Measurements from ENCODE around the gene NPL.

NPL gene

GRCh38 chr1:182791281-182792179 is 2.0 kb downstream of the NPL start:
- Histone ChIP-seq H3K36me3 (replicated peaks; ENCODE audit: low read depth, low read length) (peaks cover 3% of the 10 kb centered on the region), H4K20me1 (ENCODE audit: insufficient read depth, low read length) (no peaks in the 10 kb centered on the region), H2AFZ (ENCODE audit: low read depth, low read length) (no peak overlapping the region), H3K9ac (ENCODE audit: low read length) (no peak overlapping the region), H3K9me3 (ENCODE audit: insufficient read depth, low read length) (no peaks in the 10 kb centered on the region), H3K4me2 (ENCODE audit: low read length) (no peak overlapping the region), H3K27ac (ENCODE audit: low read length) (no peak overlapping the region), H3K4me1 (ENCODE audit: low read length) (peaks cover 24% of the 10 kb centered on the region), H3K27me3 (ENCODE audit: low read depth, low read length) (peaks cover 6% of the 10 kb centered on the region; the same call in 1 of the 2 replicates), H3K4me3 (ENCODE audit: low read length) (no peak overlapping the region), H3K79me2 (ENCODE audit: low read length) (no peaks in the 10 kb centered on the region)
- TF ChIP-seq EZH2phosphoT487 (IDR thresholded peaks at IDR 0.05; ENCODE audit: low read depth): no peak
- TF ChIP-seq CTCF (IDR thresholded peaks at IDR 0.05; ENCODE audit: low read depth, low read length): no peak

- Histone ChIP-seq H3K9ac (ENCODE audit: low read length) (no peak overlapping the region), H2AFZ (ENCODE audit: low read depth, low read length) (no peak overlapping the region), H4K20me1 (ENCODE audit: insufficient read depth, low read length) (no peaks in the 10 kb centered on the region), H3K9me3 (ENCODE audit: insufficient read depth, low read length) (no peaks in the 10 kb centered on the region), H3K27me3 (ENCODE audit: low read depth, low read length) (peaks cover 2% of the 10 kb centered on the region; the same call in 1 of the 2 replicates), H3K4me2 (ENCODE audit: low read length) (no peak overlapping the region), H3K36me3 (replicated peaks; ENCODE audit: low read depth, low read length) (peaks cover 3% of the 10 kb centered on the region), H3K4me3 (ENCODE audit: low read length) (no peak overlapping the region), H3K4me1 (ENCODE audit: low read length) (peaks cover 22% of the 10 kb centered on the region), H3K27ac (ENCODE audit: low read length) (no peak overlapping the region), H3K79me2 (ENCODE audit: low read length) (no peaks in the 10 kb centered on the region)
- no peak for TF ChIP-seq CTCF (IDR thresholded peaks at IDR 0.05; ENCODE audit: low read depth, low read length)
- no peak for TF ChIP-seq EZH2phosphoT487 (IDR thresholded peaks at IDR 0.05; ENCODE audit: low read depth)
These were observed 4.5 kb downstream of the NPL start for GRCh38 chr1:182794091-182794490.

GRCh38 chr1:182794676-182795201 is 5.2 kb downstream of the NPL start:
- Histone ChIP-seq H3K9ac (ENCODE audit: low read length) (no peak overlapping the region), H4K20me1 (ENCODE audit: insufficient read depth, low read length) (no peaks in the 10 kb centered on the region), H3K36me3 (replicated peaks; ENCODE audit: low read depth, low read length) (peaks cover 3% of the 10 kb centered on the region), H3K79me2 (ENCODE audit: low read length) (no peaks in the 10 kb centered on the region), H3K9me3 (ENCODE audit: insufficient read depth, low read length) (no peaks in the 10 kb centered on the region), H3K4me2 (ENCODE audit: low read length) (no peak overlapping the region), H3K27me3 (ENCODE audit: low read depth, low read length) (no peaks in the 10 kb centered on the region), H3K4me3 (ENCODE audit: low read length) (no peak overlapping the region), H2AFZ (ENCODE audit: low read depth, low read length) (no peak overlapping the region), H3K4me1 (ENCODE audit: low read length) (peaks cover 20% of the 10 kb centered on the region), H3K27ac (ENCODE audit: low read length) (no peak overlapping the region)
- TF ChIP-seq CTCF (IDR thresholded peaks at IDR 0.05; ENCODE audit: low read depth, low read length) (no peak), EZH2phosphoT487 (IDR thresholded peaks at IDR 0.05; ENCODE audit: low read depth) (no peak)

GRCh38 chr1:182795563-182796228 is 6.1 kb downstream of the NPL start:
- no peaks in the 10 kb centered on the region for H3K9me3 ChIP-seq (ENCODE audit: insufficient read depth, low read length)
- no peak for TF ChIP-seq EZH2phosphoT487 (IDR thresholded peaks at IDR 0.05; ENCODE audit: low read depth)
- no peak for TF ChIP-seq CTCF (IDR thresholded peaks at IDR 0.05; ENCODE audit: low read depth, low read length)
- no peaks in the 10 kb centered on the region for H4K20me1 ChIP-seq (ENCODE audit: insufficient read depth, low read length)
- H3K79me2 ChIP-seq (ENCODE audit: low read length): no peaks in the 10 kb centered on the region
- peaks cover 3% of the 10 kb centered on the region for H3K36me3 ChIP-seq (replicated peaks; ENCODE audit: low read depth, low read length)
- no peak overlapping the region; the same call in 1 of the 2 replicates for H2AFZ ChIP-seq (ENCODE audit: low read depth, low read length)
- peak overlapping the region; percentile 34 for H3K4me3 ChIP-seq (ENCODE audit: low read length)
- H3K9ac ChIP-seq (ENCODE audit: low read length): no peak overlapping the region
- no peak overlapping the region for H3K27ac ChIP-seq (ENCODE audit: low read length)
- H3K27me3 ChIP-seq (ENCODE audit: low read depth, low read length): no peaks in the 10 kb centered on the region
- peak overlapping the region; percentile 64 for H3K4me2 ChIP-seq (ENCODE audit: low read length)
- peaks cover 14% of the 10 kb centered on the region for H3K4me1 ChIP-seq (ENCODE audit: low read length)

All from OCI-LY3 (cell line).